Measurements from ENCODE around the gene CAV1. TPM values are rescaled to one million over a fixed set of nuclear protein-coding genes. Genes with fewer than 3 reads are reported as not detected.

Gene CAV1
- total and polyA plus RNA-seq, 2 of the 13 experiments (the other 11 are each of a cell fraction or from before 2014, with no cell fraction given), result 0.40 TPM; not detected in 1

DNA sequence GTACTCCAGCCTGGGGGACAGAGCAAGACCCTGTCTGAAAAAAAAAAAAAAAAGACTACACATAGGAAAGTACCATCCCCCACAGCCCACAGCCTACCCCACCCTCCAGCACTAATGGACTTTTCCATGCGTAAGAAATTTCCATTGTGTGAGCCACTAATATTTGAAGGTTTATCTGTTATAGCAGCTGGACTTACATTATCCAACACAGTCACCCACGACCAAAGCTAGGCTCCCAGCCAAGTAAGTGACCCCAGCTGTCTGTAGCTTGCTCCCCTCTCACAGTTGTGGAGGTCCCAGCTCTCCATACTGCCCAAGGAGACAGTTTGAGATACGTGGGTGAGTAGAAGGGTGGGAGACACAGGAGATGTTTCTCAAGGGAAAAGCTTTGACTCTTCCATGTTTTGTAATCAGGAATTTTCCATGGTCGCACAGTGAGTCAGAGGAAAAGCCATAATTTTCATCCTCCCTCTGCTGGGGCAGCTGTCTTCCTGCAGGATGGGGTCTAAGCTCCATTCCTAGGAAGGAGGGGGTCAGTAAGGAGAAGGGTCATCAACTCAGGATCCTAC lies 57.4 kb downstream of the CAV1 start:
- ATAC-seq (no peak), FAIRE-seq (no peak), DNase-seq (ENCODE audit: low spot score) (no peak)
- Histone ChIP-seq H3K4me2 (ENCODE audit: low read depth, low read length) (no peak overlapping the region), H4K20me1 (ENCODE audit: insufficient read depth, low read length) (no peaks in the 10 kb centered on the region), H3K27ac (ENCODE audit: extremely low read length, insufficient read depth, low read length) (no peak overlapping the region), H3K9me3 (ENCODE audit: low read length) (no peaks in the 10 kb centered on the region), H3K27me3 (ENCODE audit: control insufficient read depth in 1 of 2, insufficient read depth in 2 of 2, low read length in 2 of 2) (0 out of 5 replicates have a peak, but pooled peaks cover 1 to 7% of the 10 kb centered on the region in 2 experiments), H2AFZ (ENCODE audit: low read length) (no peak overlapping the region), H3K79me2 (ENCODE audit: insufficient read depth, low read length) (no peaks in the 10 kb centered on the region), H3K36me3 (replicated peaks in 1 of 2; ENCODE audit: control insufficient read depth in 1 of 2, insufficient read depth in 2 of 2, low read length in 2 of 2) (no peaks in the 10 kb centered on the region), H3K4me3 (replicated peaks in 1 of 3; ENCODE audit: insufficient read depth in 1 of 3, low read depth in 2 of 3, low read length in 3 of 3) (no peak overlapping the region), H3K4me1 (ENCODE audit: insufficient read depth, low read length) (no peaks in the 10 kb centered on the region), H3K9ac (ENCODE audit: insufficient read depth, low read depth, low read length) (no peak overlapping the region)
- 29% methylated on average over 4 of the region's 4 CpGs for WGBS (ENCODE audit: low lambda C conversion rate)
- intact Hi-C loops (cut with micrococcal nuclease; ENCODE audit: unreplicated experiment), result no loop called here
- ChIA-PET POLR2A (interaction anchor here (0.7 kb wide), 1 partner anchor 286 kb away, joined by 4 read pairs; no protein-coding TSS in a partner anchor), CTCF (ENCODE audit: low intra/inter-chr PET ratio, low total read pairs) (no interaction called here)
- in situ Hi-C loops (cut with HindIII; ENCODE audit: extremely low pct_ligation_motif_present, low pct_unique_long_range_greater_than_20kb), result no loop called here
- no peak for TF ChIP-seq TMF1 (CRISPR knock-in tag; IDR thresholded peaks at IDR 0.05; ENCODE audit: low read depth)
- TF ChIP-seq KAT2B (IDR thresholded peaks at IDR 0.05; ENCODE audit: borderline replicate concordance, low read depth, low read length), result no peak
- TF ChIP-seq TEAD2 (CRISPR knock-in tag; IDR thresholded peaks at IDR 0.05), result no peak
- TF ChIP-seq PREB (CRISPR knock-in tag; IDR thresholded peaks at IDR 0.05), result no peak
- TF ChIP-seq ZNF678 (CRISPR knock-in tag; IDR thresholded peaks at IDR 0.05), result no peak
- TF ChIP-seq SMYD3 (CRISPR knock-in tag; IDR thresholded peaks at IDR 0.05), result no peak
- no peak for TF ChIP-seq REL (CRISPR knock-in tag; conservative IDR thresholded peaks at IDR 0.05)
- no peak for TF ChIP-seq MTA1 (CRISPR knock-in tag; IDR thresholded peaks at IDR 0.05; ENCODE audit: borderline replicate concordance)
- TF ChIP-seq MAFF (IDR thresholded peaks at IDR 0.05; ENCODE audit: low read depth, low read length), result no peak
- TF ChIP-seq ZSCAN22 (CRISPR knock-in tag; IDR thresholded peaks at IDR 0.05), result no peak
- no peak for TF ChIP-seq PPARG (CRISPR knock-in tag; conservative IDR thresholded peaks at IDR 0.05)
- no peak for TF ChIP-seq SP1 (IDR thresholded peaks at IDR 0.05)
- TF ChIP-seq SP1 (CRISPR knock-in tag; IDR thresholded peaks at IDR 0.05), result no peak
- TF ChIP-seq SP5 (CRISPR knock-in tag; IDR thresholded peaks at IDR 0.05; ENCODE audit: borderline replicate concordance, low read depth), result no peak
- TF ChIP-seq ZSCAN31 (CRISPR knock-in tag; IDR thresholded peaks at IDR 0.05; ENCODE audit: low read depth), result no peak
- BruUV-seq (replicated peaks), result no TSS peak

All from HepG2 (cell line).